K562 (cell line): Measurements from ENCODE around the gene EBF4. TPM values are rescaled to one million over a fixed set of nuclear protein-coding genes. Genes with fewer than 3 reads are reported as not detected.

Experiments
- ELF1 ChIP-seq: fragments of 200-800 bp; sonication (Bioruptor generic); IDR thresholded peaks from 2 replicates; pipeline ENCODE4 v1.6.1; 2016; ENCODE audit warnings: missing genetic modification characterization, missing compliant biosample characterization
- polyA plus RNA-seq, 8 experiments: library from polyadenylated mRNA; depleted of rRNA in 4 of 8; stranded (reverse) in 5 of 8; unstranded in 3 of 8; fragments of >200 nt; fragmentation: Nextera tagmentation in 2 of 8; fragmentation: Illumina TruSeq in 1 of 8; extraction: Ambion mirVana in 2 of 8; extraction: Trizol in 1 of 8; gene quantifications; 2 replicates each; pipeline versions ENCODE4 v1.2.1 to v1.2.3, GENCODE V29; 2011 to 2014; ENCODE audit warnings: inconsistent platforms in 1 of 8, missing spikeins in 1 of 8
- total RNA-seq, 7 experiments: library from RNA; depleted of rRNA in 6 of 7; stranded (reverse); fragments of >200 nt in 6 of 7; fragmentation: Illumina TruSeq in 2 of 7; extraction: Trizol in 2 of 7; gene quantifications; 2 replicates each; pipeline versions ENCODE4 v1.2.1 to v1.2.3, GENCODE V29; 2011 to 2021; ENCODE audit warnings: low replicate concordance in 1 of 7
- TF ChIP-seq, protein P1 (sequence below): fragments of 450-650 bp; IDR thresholded peaks from 2 replicates; pipeline ENCODE4 v1.6.1; 2016; ENCODE audit warnings: antibody characterized with exemption
- TF ChIP-seq, protein P2 (sequence below): sonication (generic); formaldehyde crosslinking; IDR thresholded peaks from 2 replicates; pipeline ENCODE4 v1.8.1; 2023; ENCODE audit warnings: missing genetic modification reagents, mild to moderate bottlenecking, borderline replicate concordance

Gene EBF4
- total and polyA plus RNA-seq, 9 of the 15 experiments (the other 6 are each of a cell fraction or from before 2014, with no cell fraction given) = 0.09 TPM; not detected in 8

GRCh38 chr20:2794866-2795447, 102.4 kb downstream of the EBF4 start (continued):
- TF ChIP-seq, protein P1, sequence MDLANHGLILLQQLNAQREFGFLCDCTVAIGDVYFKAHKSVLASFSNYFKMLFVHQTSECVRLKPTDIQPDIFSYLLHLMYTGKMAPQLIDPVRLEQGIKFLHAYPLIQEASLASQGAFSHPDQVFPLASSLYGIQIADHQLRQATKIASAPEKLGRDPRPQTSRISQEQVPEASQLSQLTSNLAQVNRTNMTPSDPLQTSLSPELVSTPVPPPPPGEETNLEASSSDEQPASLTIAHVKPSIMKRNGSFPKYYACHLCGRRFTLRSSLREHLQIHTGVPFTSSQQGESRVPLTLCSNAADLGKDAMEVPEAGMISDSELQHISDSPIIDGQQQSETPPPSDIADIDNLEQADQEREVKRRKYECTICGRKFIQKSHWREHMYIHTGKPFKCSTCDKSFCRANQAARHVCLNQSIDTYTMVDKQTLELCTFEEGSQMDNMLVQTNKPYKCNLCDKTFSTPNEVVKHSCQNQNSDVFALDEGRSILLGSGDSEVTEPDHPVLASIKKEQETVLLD = no peak
- TF ChIP-seq ELF1 = no peak
- TF ChIP-seq, protein P2, sequence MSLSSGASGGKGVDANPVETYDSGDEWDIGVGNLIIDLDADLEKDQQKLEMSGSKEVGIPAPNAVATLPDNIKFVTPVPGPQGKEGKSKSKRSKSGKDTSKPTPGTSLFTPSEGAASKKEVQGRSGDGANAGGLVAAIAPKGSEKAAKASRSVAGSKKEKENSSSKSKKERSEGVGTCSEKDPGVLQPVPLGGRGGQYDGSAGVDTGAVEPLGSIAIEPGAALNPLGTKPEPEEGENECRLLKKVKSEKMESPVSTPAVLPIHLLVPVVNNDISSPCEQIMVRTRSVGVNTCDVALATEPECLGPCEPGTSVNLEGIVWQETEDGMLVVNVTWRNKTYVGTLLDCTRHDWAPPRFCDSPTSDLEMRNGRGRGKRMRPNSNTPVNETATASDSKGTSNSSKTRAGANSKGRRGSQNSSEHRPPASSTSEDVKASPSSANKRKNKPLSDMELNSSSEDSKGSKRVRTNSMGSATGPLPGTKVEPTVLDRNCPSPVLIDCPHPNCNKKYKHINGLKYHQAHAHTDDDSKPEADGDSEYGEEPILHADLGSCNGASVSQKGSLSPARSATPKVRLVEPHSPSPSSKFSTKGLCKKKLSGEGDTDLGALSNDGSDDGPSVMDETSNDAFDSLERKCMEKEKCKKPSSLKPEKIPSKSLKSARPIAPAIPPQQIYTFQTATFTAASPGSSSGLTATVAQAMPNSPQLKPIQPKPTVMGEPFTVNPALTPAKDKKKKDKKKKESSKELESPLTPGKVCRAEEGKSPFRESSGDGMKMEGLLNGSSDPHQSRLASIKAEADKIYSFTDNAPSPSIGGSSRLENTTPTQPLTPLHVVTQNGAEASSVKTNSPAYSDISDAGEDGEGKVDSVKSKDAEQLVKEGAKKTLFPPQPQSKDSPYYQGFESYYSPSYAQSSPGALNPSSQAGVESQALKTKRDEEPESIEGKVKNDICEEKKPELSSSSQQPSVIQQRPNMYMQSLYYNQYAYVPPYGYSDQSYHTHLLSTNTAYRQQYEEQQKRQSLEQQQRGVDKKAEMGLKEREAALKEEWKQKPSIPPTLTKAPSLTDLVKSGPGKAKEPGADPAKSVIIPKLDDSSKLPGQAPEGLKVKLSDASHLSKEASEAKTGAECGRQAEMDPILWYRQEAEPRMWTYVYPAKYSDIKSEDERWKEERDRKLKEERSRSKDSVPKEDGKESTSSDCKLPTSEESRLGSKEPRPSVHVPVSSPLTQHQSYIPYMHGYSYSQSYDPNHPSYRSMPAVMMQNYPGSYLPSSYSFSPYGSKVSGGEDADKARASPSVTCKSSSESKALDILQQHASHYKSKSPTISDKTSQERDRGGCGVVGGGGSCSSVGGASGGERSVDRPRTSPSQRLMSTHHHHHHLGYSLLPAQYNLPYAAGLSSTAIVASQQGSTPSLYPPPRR (CRISPR knock-in tag) = no peak
